Suprapubic skin (tissue), 4 donors: Measurements from ENCODE around the gene L2HGDH. TPM values are rescaled to one million over a fixed set of nuclear protein-coding genes. Genes with fewer than 3 reads are reported as not detected.

ENCODE experiments used
- DNase-seq, 2 donors: peaks; one replicate each; pipeline ENCODE4 v3.0.0-alpha.2; 2019; ENCODE audit warnings: low spot score in 2 of 2
- H3K27ac ChIP-seq: fragments of 200-600 bp; sonication (generic); one replicate; pipeline ENCODE4 v1.5.1; 2019
- H3K27me3 ChIP-seq: fragments of 200-600 bp; sonication (generic); one replicate; pipeline ENCODE4 v1.5.1; 2019
- H3K36me3 ChIP-seq: fragments of 200-600 bp; sonication (generic); one replicate; pipeline ENCODE4 v1.5.1; 2019
- H3K4me1 ChIP-seq: fragments of 200-600 bp; sonication (generic); one replicate; pipeline ENCODE4 v1.5.1; 2019
- H3K4me3 ChIP-seq: fragments of 200-600 bp; sonication (generic); one replicate; pipeline ENCODE4 v1.5.1; 2019; ENCODE audit warnings: mild to moderate bottlenecking
- H3K9me3 ChIP-seq: fragments of 200-600 bp; sonication (generic); one replicate; pipeline ENCODE4 v1.5.1; 2019
- EP300 ChIP-seq: sonication (generic); formaldehyde crosslinking; IDR thresholded peaks from one replicate; pipeline ENCODE4 v1.6.1; 2017; ENCODE audit warnings: antibody characterized with exemption
- POLR2A ChIP-seq, 2 donors: fragments of 450-650 bp; IDR thresholded peaks; one replicate each; pipeline ENCODE4 v1.6.1; 2017; ENCODE audit warnings: antibody characterized with exemption in 2 of 2, mild to moderate bottlenecking in 2 of 2, moderate library complexity in 2 of 2
- POLR2AphosphoS5 ChIP-seq, 3 donors: sonication (generic); formaldehyde crosslinking; IDR thresholded peaks; one replicate each; pipeline ENCODE4 v1.6.1; 2017; ENCODE audit warnings: antibody characterized with exemption in 3 of 3
- WGBS: methylation state at CpG from one replicate; pipeline ENCODE4 v1.1.5; 2018; 5-methylcytosine and 5-hydroxymethylcytosine counted together
- total RNA-seq, 4 donors: library from RNA; depleted of rRNA; stranded (reverse); fragments of >200 nt; gene quantifications; one replicate each; pipeline ENCODE4 v1.1.0, GENCODE V29; 2016
- TF ChIP-seq, protein P1 (sequence below), 2 donors: fragments of 200-600 bp in 1 of 2; fragments of 450-650 bp in 1 of 2; sonication (generic) in 1 of 2; IDR thresholded peaks; one replicate each; pipeline ENCODE4 v1.5.1; 2016 to 2019; ENCODE audit warnings: antibody characterized with exemption in 2 of 2, mild to moderate bottlenecking in 1 of 2, moderate library complexity in 1 of 2

Gene L2HGDH
- total RNA-seq, 4 donors from 2014 or later = 6.8 to 11.0 (median 9.2) TPM

DNA sequence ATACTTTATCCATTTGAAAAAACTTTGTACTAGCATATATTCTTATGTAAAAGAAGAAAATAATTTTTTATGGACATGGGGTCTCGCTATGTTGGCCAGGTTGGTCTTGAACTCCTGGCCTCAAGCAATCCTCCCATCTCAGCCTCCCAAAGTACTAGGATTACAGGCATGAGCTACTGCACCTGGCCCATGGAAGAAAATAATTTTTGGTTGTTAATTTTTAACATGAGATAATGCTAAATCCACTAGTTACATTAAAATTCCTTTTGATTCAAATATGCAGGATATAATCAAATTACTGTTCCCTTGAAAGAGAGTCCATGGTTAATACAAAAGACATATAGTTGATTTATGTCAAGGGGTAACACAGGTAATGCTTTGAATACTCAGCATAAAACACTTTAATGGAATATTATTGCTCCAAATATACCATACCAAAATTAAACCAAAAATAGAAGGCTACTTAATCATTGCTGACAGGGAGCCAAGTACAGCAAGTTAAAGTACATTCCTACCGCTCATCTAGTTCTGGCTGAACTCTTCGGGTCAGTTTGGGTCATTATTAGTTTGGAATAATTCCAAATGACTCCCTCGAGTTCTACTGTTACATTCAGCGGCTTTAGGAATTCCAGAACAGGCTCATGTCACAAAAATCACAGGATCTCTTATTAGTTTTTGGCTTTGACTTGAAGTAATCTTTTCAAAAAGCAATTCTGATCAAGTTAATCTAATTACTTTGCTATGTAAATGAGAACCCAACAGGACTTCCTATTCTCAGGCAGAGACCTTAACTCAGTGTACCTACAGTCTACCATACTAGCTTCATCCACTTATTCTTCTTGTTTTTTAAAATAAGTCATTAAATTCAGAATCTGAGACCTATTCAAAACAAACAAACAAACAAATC lies 86.7 kb downstream of the L2HGDH start:
- peak overlapping the region; percentile 12 for H3K27ac ChIP-seq
- no peaks in the 10 kb centered on the region for H3K9me3 ChIP-seq
- TF ChIP-seq POLR2AphosphoS5 (IDR thresholded peaks at IDR 0.05) = no peak
- TF ChIP-seq POLR2A (IDR thresholded peaks at IDR 0.05) = no peak
- DNase-seq = no peak
- H3K4me1 ChIP-seq = peaks cover 48% of the 10 kb centered on the region
- H3K36me3 ChIP-seq = no peaks in the 10 kb centered on the region
- WGBS = 25% methylated on average over 5 of the region's 5 CpGs
- H3K4me3 ChIP-seq = no peak overlapping the region
- H3K27me3 ChIP-seq = no peaks in the 10 kb centered on the region

DNA sequence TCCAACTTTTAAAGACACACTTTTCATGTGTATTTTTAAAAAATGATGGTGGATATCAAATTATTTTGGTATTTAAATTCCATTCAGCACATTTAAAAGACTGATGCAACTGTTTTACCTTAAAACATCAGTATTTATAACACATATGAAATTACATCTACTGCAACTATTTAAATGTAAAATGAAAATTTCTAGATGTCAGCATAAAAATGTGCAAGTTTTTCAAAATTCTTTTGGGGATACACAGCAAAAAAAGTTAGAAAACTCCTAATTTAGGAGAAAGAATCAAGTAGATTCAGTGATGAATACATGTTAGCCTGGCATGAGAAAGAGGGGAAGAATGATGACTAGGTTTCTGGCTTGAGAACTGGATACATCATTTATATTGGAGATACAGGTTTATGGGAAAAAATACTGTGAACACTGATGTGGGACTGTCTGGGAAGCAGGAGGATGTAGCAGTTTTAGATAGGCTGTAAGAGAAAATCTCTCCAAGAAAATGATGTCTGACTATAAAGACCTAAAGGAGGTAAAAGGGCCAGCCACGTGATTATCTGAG lies 89.9 kb downstream of the L2HGDH start:
- H3K4me1 ChIP-seq = peaks cover 29% of the 10 kb centered on the region
- H3K27ac ChIP-seq = no peak overlapping the region
- 76% methylated on average over 1 of the region's 1 CpG for WGBS
- no peak for DNase-seq
- TF ChIP-seq, protein P1, sequence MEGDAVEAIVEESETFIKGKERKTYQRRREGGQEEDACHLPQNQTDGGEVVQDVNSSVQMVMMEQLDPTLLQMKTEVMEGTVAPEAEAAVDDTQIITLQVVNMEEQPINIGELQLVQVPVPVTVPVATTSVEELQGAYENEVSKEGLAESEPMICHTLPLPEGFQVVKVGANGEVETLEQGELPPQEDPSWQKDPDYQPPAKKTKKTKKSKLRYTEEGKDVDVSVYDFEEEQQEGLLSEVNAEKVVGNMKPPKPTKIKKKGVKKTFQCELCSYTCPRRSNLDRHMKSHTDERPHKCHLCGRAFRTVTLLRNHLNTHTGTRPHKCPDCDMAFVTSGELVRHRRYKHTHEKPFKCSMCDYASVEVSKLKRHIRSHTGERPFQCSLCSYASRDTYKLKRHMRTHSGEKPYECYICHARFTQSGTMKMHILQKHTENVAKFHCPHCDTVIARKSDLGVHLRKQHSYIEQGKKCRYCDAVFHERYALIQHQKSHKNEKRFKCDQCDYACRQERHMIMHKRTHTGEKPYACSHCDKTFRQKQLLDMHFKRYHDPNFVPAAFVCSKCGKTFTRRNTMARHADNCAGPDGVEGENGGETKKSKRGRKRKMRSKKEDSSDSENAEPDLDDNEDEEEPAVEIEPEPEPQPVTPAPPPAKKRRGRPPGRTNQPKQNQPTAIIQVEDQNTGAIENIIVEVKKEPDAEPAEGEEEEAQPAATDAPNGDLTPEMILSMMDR (IDR thresholded peaks at IDR 0.05) = no peak
- TF ChIP-seq EP300 = no peak
- TF ChIP-seq POLR2AphosphoS5 (IDR thresholded peaks at IDR 0.05) = no peak
- no peak for TF ChIP-seq POLR2A (IDR thresholded peaks at IDR 0.05)
- H3K27me3 ChIP-seq = no peaks in the 10 kb centered on the region
- H3K9me3 ChIP-seq = no peaks in the 10 kb centered on the region
- no peaks in the 10 kb centered on the region for H3K36me3 ChIP-seq
- H3K4me3 ChIP-seq = no peak overlapping the region

DNA sequence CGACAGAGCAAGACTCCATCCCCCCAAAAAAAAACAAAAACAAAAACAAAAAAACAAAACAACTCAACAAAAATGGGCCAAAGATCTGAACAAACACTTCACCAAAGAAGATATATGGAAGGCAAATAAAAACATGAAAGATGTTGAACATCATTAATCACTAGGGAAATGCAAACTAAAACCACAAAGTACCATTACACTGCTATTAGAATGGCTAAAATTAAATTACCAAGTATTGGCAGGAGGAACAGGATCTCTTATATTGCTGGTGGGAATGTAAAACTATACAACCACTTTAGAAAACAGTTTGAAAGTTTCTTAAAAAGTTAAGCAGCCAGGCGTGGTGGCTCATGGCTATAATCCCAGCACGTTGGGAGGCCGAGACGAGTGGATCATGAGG lies 93.5 kb downstream of the L2HGDH start:
- Histone ChIP-seq H3K9me3 (no peaks in the 10 kb centered on the region), H3K27me3 (no peaks in the 10 kb centered on the region), H3K4me1 (peaks cover 26% of the 10 kb centered on the region), H3K27ac (no peak overlapping the region), H3K4me3 (no peak overlapping the region), H3K36me3 (no peaks in the 10 kb centered on the region)
- DNase-seq = no peak
- WGBS = 87% methylated on average over 5 of the region's 5 CpGs
- TF ChIP-seq EP300 = no peak
- TF ChIP-seq POLR2AphosphoS5 (IDR thresholded peaks at IDR 0.05) = no peak
- no peak for TF ChIP-seq POLR2A (IDR thresholded peaks at IDR 0.05)
- TF ChIP-seq, protein P1 (IDR thresholded peaks at IDR 0.05) = no peak

DNA sequence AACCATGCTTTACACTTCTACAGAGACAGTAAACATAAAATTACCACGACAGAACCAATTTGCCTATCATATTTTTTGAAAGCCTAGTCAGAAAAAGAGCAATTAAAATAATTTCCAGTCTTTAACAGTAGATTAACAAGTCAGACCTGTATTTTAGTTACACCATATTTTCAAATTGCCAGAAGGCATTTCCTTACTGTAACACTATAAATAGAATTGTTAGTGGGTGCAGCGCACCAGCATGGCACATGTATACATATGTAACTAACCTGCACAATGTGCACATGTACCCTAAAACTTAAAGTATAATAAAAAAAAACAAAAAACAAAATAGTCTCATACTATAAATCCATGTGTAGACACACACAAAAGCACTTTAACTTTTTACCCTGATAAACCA lies 96.6 kb downstream of the L2HGDH start:
- no peak for DNase-seq
- Histone ChIP-seq H3K4me3 (no peak overlapping the region), H3K9me3 (no peaks in the 10 kb centered on the region), H3K4me1 (peaks cover 29% of the 10 kb centered on the region), H3K27me3 (no peaks in the 10 kb centered on the region), H3K27ac (no peak overlapping the region), H3K36me3 (no peaks in the 10 kb centered on the region)
- WGBS = 51% methylated on average over 2 of the region's 2 CpGs
- TF ChIP-seq POLR2A (IDR thresholded peaks at IDR 0.05) (no peak), EP300 (no peak), POLR2AphosphoS5 (IDR thresholded peaks at IDR 0.05) (no peak)
- TF ChIP-seq, protein P1 (IDR thresholded peaks at IDR 0.05) = no peak

DNA sequence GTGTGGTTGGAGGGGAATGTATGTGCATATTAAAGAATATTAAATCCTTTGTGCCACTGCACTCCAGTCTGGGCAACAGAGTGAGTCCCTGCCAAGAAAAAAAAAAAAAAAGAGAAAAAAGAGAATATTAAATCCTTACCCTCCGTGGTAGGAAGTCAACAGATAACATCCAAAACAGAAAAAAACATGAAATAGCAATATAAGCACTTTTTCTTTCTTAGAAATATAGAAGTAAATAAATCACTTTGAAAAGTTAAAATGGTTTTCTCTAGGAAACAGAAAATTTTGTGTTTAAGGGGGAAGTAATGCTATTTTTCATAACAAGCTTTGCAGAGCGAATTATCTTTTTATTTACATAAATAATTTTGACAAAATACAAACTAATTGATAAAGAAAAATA lies 98.2 kb downstream of the L2HGDH start:
- peaks cover 29% of the 10 kb centered on the region for H3K4me1 ChIP-seq
- 58% methylated on average over 2 of the region's 2 CpGs for WGBS
- no peak overlapping the region for H3K4me3 ChIP-seq
- H3K27me3 ChIP-seq = no peaks in the 10 kb centered on the region
- no peaks in the 10 kb centered on the region for H3K9me3 ChIP-seq
- TF ChIP-seq EP300 (no peak), POLR2AphosphoS5 (IDR thresholded peaks at IDR 0.05) (no peak), POLR2A (IDR thresholded peaks at IDR 0.05) (no peak)
- TF ChIP-seq, protein P1 (IDR thresholded peaks at IDR 0.05) = no peak
- no peaks in the 10 kb centered on the region for H3K36me3 ChIP-seq
- DNase-seq = no peak
- H3K27ac ChIP-seq = no peak overlapping the region
